Thyroid gland (tissue), 4 donors: Measurements from ENCODE around the gene EPHA3.

Experiments used
- CTCF ChIP-seq, 6 experiments: fragments of 200-600 bp in 3 of 6; fragments of 450-650 bp in 3 of 6; sonication (generic) in 3 of 6; IDR thresholded peaks; one replicate each; pipeline ENCODE4 v1.5.1; 2016 to 2019; ENCODE audit warnings: antibody characterized with exemption in 6 of 6, mild to moderate bottlenecking in 2 of 6, inconsistent platforms in 1 of 6, moderate library complexity in 1 of 6
- POLR2A ChIP-seq, 2 donors: fragments of 450-650 bp; IDR thresholded peaks; one replicate each; pipeline ENCODE4 v1.6.1; 2017; ENCODE audit warnings: antibody characterized with exemption in 2 of 2, mild to moderate bottlenecking in 2 of 2, moderate library complexity in 1 of 2

GRCh38 chr3:89264037-89264560, 156.7 kb downstream of the EPHA3 start:
- TF ChIP-seq CTCF (IDR thresholded peaks at IDR 0.05) (no peak), POLR2A (IDR thresholded peaks at IDR 0.05) (no peak)
